ENCODE measurements around the gene PBXIP1.

Gene PBXIP1

DNA sequence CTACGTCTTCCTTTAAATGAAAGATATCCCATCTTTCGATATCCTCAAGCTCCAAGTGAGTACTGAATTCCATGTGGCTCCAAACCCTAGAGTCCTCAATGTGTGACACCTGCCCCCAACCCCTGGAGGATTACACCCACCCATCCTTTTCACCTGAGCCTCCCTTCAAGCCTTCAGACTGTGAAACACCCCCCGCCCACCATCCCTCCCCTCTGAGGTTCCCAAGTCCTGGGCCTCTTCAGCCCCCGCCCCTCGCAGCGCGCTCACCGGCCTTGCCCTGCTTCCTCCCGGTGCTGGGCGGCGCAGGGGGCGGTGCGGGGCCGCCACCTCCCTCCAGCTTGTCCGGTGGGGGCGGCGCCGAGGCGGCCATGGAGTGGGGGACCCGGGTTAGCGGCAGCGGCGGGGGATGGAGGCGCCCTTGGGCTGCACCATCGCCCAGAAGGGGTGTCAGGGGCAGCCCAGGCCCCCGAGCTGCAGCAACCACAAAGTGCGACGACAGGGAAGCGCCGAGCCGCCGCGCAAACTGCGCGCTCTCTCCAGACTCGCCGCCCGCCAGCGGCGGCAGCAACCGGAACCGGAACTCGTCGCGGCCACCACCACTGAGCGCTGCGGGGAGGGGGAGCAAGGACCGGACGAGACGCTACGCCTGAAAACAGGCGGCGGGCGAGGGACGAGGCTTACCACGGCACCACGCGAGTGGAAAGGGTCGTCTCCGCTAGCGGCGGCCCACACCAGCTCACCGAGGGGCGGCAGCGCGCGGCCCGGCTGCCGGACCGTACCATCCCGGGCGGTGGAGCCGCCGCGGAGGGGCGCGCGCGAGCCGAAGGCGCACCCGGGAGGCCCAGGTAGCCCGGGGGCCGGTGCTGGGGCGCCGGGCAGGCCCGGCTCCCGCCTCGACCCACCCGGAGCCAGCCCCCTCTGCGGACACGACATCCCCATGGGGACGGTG lies 5.6 kb upstream of the PBXIP1 start, which contains the start of gene PYGO2:
TSS of gene PYGO2 (minus strand) at position 576 of the 949 bp plus-strand sequence. CDS start at position 370, 206 bp downstream.
- Histone ChIP-seq H3K4me3 (ENCODE audit: low read length) (peak within 1 kb of the TSS; percentile 80), H3K9me3 (ENCODE audit: control insufficient read depth, insufficient read depth, low read length) (no peaks in the 10 kb centered on the region), H3K79me2 (ENCODE audit: control insufficient read depth, low read length) (peaks cover 55% of the 10 kb centered on the region), H3K27me3 (ENCODE audit: control insufficient read depth, low read length) (no peaks in the 10 kb centered on the region), H3K9me2 (replicated peaks; ENCODE audit: control insufficient read depth, low read length) (no peaks in the 10 kb centered on the region), H3K4me2 (ENCODE audit: low read length) (peak within 1 kb of the TSS; percentile 81), H3K36me3 (ENCODE audit: control insufficient read depth, low read length) (peaks cover 68% of the 10 kb centered on the region), H3F3A (ENCODE audit: control insufficient read depth, insufficient read depth) (0 out of 2 replicates have a peak, but pooled peaks cover 5% of the 10 kb centered on the region), H3K27ac (ENCODE audit: low read depth, low read length) (peak within 1 kb of the TSS; percentile 71), H3K4me1 (ENCODE audit: control insufficient read depth, low read length) (peaks cover 28% of the 10 kb centered on the region), H4K20me1 (ENCODE audit: control insufficient read depth, insufficient read depth, low read depth, low read length) (no peaks in the 10 kb centered on the region)
- TF ChIP-seq, protein P1, sequence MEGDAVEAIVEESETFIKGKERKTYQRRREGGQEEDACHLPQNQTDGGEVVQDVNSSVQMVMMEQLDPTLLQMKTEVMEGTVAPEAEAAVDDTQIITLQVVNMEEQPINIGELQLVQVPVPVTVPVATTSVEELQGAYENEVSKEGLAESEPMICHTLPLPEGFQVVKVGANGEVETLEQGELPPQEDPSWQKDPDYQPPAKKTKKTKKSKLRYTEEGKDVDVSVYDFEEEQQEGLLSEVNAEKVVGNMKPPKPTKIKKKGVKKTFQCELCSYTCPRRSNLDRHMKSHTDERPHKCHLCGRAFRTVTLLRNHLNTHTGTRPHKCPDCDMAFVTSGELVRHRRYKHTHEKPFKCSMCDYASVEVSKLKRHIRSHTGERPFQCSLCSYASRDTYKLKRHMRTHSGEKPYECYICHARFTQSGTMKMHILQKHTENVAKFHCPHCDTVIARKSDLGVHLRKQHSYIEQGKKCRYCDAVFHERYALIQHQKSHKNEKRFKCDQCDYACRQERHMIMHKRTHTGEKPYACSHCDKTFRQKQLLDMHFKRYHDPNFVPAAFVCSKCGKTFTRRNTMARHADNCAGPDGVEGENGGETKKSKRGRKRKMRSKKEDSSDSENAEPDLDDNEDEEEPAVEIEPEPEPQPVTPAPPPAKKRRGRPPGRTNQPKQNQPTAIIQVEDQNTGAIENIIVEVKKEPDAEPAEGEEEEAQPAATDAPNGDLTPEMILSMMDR (IDR thresholded peaks at IDR 0.05; ENCODE audit: low read depth, low read length, poor library complexity, severe bottlenecking): peak; percentile 77
- no peak for TF ChIP-seq EZH2phosphoT487 (IDR thresholded peaks at IDR 0.05; ENCODE audit: borderline replicate concordance, low read length)

DNA sequence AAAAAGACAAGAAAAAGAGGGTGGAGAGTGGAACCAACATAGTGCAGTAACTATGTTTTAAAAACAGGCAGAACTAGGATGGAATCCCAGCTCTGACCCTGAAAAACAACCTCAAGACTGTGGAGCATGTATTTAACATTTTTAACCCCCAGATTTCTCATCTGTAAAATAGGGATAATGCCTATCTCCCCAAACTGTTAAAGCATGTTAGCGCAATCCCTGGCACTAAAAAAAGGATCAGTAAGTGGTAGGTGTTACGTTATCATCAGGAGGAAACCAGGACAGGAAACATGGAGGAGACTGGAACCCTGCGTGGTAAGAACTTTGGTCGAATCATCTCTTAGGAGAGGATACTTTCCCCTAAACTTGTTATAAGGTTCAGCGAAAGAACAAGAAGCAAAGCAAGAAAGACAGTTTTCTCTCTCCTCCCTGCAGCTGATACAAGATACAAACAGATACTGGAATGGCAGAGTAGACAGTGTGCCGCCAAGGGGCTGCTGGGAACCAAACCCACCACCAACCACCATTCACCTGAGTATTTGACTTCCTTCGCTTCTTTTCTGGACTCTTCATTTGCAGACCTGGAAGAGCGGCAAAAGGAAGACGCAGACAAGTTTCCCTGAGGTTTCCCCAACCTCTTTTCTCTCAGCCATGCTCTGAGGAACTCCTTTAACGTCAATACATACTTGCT lies 4.7 kb upstream of the PBXIP1 start:
- no peaks in the 10 kb centered on the region for H3K9me2 ChIP-seq (replicated peaks; ENCODE audit: control insufficient read depth, low read length)
- TF ChIP-seq EZH2phosphoT487 (IDR thresholded peaks at IDR 0.05; ENCODE audit: borderline replicate concordance, low read length): no peak
- TF ChIP-seq, protein P1 (IDR thresholded peaks at IDR 0.05; ENCODE audit: low read depth, low read length, poor library complexity, severe bottlenecking): no peak
- no peaks in the 10 kb centered on the region for H4K20me1 ChIP-seq (ENCODE audit: control insufficient read depth, insufficient read depth, low read depth, low read length)
- H3K4me2 ChIP-seq (ENCODE audit: low read length): peak overlapping the region; percentile 81
- peaks cover 59% of the 10 kb centered on the region for H3K36me3 ChIP-seq (ENCODE audit: control insufficient read depth, low read length)
- H3K4me3 ChIP-seq (ENCODE audit: low read length): peak overlapping the region; percentile 80
- H3F3A ChIP-seq (ENCODE audit: control insufficient read depth, insufficient read depth): peaks cover 8% of the 10 kb centered on the region
- peak overlapping the region; percentile 71 for H3K27ac ChIP-seq (ENCODE audit: low read depth, low read length)
- no peaks in the 10 kb centered on the region for H3K27me3 ChIP-seq (ENCODE audit: control insufficient read depth, low read length)
- H3K9me3 ChIP-seq (ENCODE audit: control insufficient read depth, insufficient read depth, low read length): no peaks in the 10 kb centered on the region
- H3K79me2 ChIP-seq (ENCODE audit: control insufficient read depth, low read length): peaks cover 55% of the 10 kb centered on the region
- H3K4me1 ChIP-seq (ENCODE audit: control insufficient read depth, low read length): peaks cover 35% of the 10 kb centered on the region

DNA sequence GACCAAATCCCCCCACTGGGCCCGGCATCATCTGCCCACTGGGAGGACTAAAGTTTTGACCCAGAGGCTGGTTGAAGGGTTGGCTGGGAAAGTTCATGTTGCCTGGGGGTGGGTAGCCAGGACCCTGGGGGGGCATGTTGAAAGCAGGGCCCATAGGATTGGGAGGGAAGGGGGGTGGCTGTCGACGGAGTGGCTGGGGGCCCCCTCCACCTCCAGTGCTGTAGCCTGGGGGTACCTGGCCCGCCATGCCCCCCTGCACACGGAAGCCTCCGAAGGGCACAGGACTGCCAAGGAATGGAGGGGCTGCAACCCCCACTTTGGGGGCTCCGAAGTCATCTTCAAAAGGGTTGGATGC lies 3.5 kb upstream of the PBXIP1 start:
- H3K9me2 ChIP-seq (replicated peaks; ENCODE audit: control insufficient read depth, low read length): no peaks in the 10 kb centered on the region
- H3K4me3 ChIP-seq (ENCODE audit: low read length): no peak overlapping the region
- H4K20me1 ChIP-seq (ENCODE audit: control insufficient read depth, insufficient read depth, low read depth, low read length): no peaks in the 10 kb centered on the region
- H3K27ac ChIP-seq (ENCODE audit: low read depth, low read length): no peak overlapping the region
- no peaks in the 10 kb centered on the region for H3K27me3 ChIP-seq (ENCODE audit: control insufficient read depth, low read length)
- H3K36me3 ChIP-seq (ENCODE audit: control insufficient read depth, low read length): peaks cover 50% of the 10 kb centered on the region
- peaks cover 10% of the 10 kb centered on the region for H3F3A ChIP-seq (ENCODE audit: control insufficient read depth, insufficient read depth)
- no peak overlapping the region for H3K4me2 ChIP-seq (ENCODE audit: low read length)
- peaks cover 47% of the 10 kb centered on the region for H3K4me1 ChIP-seq (ENCODE audit: control insufficient read depth, low read length)
- no peak for TF ChIP-seq EZH2phosphoT487 (IDR thresholded peaks at IDR 0.05; ENCODE audit: borderline replicate concordance, low read length)
- TF ChIP-seq, protein P1 (IDR thresholded peaks at IDR 0.05; ENCODE audit: low read depth, low read length, poor library complexity, severe bottlenecking): no peak
- no peaks in the 10 kb centered on the region for H3K9me3 ChIP-seq (ENCODE audit: control insufficient read depth, insufficient read depth, low read length)
- peaks cover 62% of the 10 kb centered on the region for H3K79me2 ChIP-seq (ENCODE audit: control insufficient read depth, low read length)

Measured in DOHH2 (cell line).